ENCODE measurements around the gene PPP1R1B. TPM values are rescaled to one million over a fixed set of nuclear protein-coding genes. Genes with fewer than 3 reads are reported as not detected.

PPP1R1B gene
- total RNA-seq, 1 experiment from 2014 or later: not detected

- Histone ChIP-seq H3K9me3 (no peaks in the 10 kb centered on the region), H3K4me3 (peak overlapping the region; percentile 76), H3K36me3 (peaks cover 3% of the 10 kb centered on the region; the same call in 1 of the 2 replicates), H3K27me3 (no peaks in the 10 kb centered on the region)
- DNase-seq: no peak
Observed at GRCh38 chr17:39636587-39636926, 9.8 kb downstream of the PPP1R1B start.

GRCh38 chr17:39636927-39637736, 10.4 kb downstream of the PPP1R1B start, which contains the start of gene STARD3:
Gene STARD3, plus strand, starts transcription at chr17:39637144. Its CDS starts 16,388 bp downstream, at chr17:39653532.
- Histone ChIP-seq H3K4me3 (peak within 1 kb of the TSS; percentile 76), H3K27me3 (no peaks in the 10 kb centered on the region), H3K9me3 (no peaks in the 10 kb centered on the region), H3K36me3 (peaks cover 3% of the 10 kb centered on the region; the same call in 1 of the 2 replicates)
- DNase-seq: peak; percentile 95

GRCh38 chr17:39638317-39638716, 11.6 kb downstream of the PPP1R1B start:
- Histone ChIP-seq H3K9me3 (no peaks in the 10 kb centered on the region), H3K4me3 (peak overlapping the region; percentile 76), H3K36me3 (peaks cover 3% of the 10 kb centered on the region; the same call in 1 of the 2 replicates), H3K27me3 (no peaks in the 10 kb centered on the region)
- DNase-seq: no peak

- Histone ChIP-seq H3K36me3 (peaks cover 3% of the 10 kb centered on the region; the same call in 1 of the 2 replicates), H3K9me3 (no peaks in the 10 kb centered on the region), H3K27me3 (no peaks in the 10 kb centered on the region), H3K4me3 (no peak overlapping the region)
- DNase-seq: no peak
Observed at GRCh38 chr17:39639043-39639442, 12.3 kb downstream of the PPP1R1B start.

GRCh38 chr17:39639566-39640458, 13.1 kb downstream of the PPP1R1B start:
- H3K4me3 ChIP-seq: no peak overlapping the region
- no peaks in the 10 kb centered on the region for H3K9me3 ChIP-seq
- H3K36me3 ChIP-seq: peaks cover 3% of the 10 kb centered on the region; the same call in 1 of the 2 replicates
- H3K27me3 ChIP-seq: no peaks in the 10 kb centered on the region
- no peak for DNase-seq

GRCh38 chr17:39640591-39641031, 13.9 kb downstream of the PPP1R1B start:
- H3K4me3 ChIP-seq: no peak overlapping the region
- H3K9me3 ChIP-seq: no peaks in the 10 kb centered on the region
- peaks cover 3% of the 10 kb centered on the region; the same call in 1 of the 2 replicates for H3K36me3 ChIP-seq
- no peaks in the 10 kb centered on the region for H3K27me3 ChIP-seq
- DNase-seq: no peak

- H3K36me3 ChIP-seq: peaks cover 3% of the 10 kb centered on the region; the same call in 1 of the 2 replicates
- no peaks in the 10 kb centered on the region for H3K9me3 ChIP-seq
- no peak overlapping the region for H3K4me3 ChIP-seq
- DNase-seq: no peak
- H3K27me3 ChIP-seq: no peaks in the 10 kb centered on the region
Observed at GRCh38 chr17:39641097-39641496, 14.3 kb downstream of the PPP1R1B start.

- DNase-seq: no peak
- H3K36me3 ChIP-seq: peaks cover 3% of the 10 kb centered on the region; the same call in 1 of the 2 replicates
- no peaks in the 10 kb centered on the region for H3K9me3 ChIP-seq
- H3K4me3 ChIP-seq: no peak overlapping the region
- H3K27me3 ChIP-seq: no peaks in the 10 kb centered on the region
Observed at GRCh38 chr17:39641883-39642282, 15.1 kb downstream of the PPP1R1B start.

- Histone ChIP-seq H3K4me3 (no peak overlapping the region), H3K36me3 (peaks cover 3% of the 10 kb centered on the region; the same call in 1 of the 2 replicates), H3K27me3 (no peaks in the 10 kb centered on the region), H3K9me3 (no peaks in the 10 kb centered on the region)
- no peak for DNase-seq
Observed at GRCh38 chr17:39642291-39643074, 15.7 kb downstream of the PPP1R1B start.

- peak; percentile 58 for DNase-seq
- Histone ChIP-seq H3K9me3 (no peaks in the 10 kb centered on the region), H3K36me3 (peaks cover 3% of the 10 kb centered on the region; the same call in 1 of the 2 replicates), H3K27me3 (no peaks in the 10 kb centered on the region), H3K4me3 (no peak overlapping the region)
Observed at GRCh38 chr17:39643271-39643670, 16.5 kb downstream of the PPP1R1B start.

- no peak for DNase-seq
- H3K4me3 ChIP-seq: no peak overlapping the region
- no peaks in the 10 kb centered on the region for H3K9me3 ChIP-seq
- 0 out of 2 replicates have a peak, but pooled peaks cover 3% of the 10 kb centered on the region for H3K36me3 ChIP-seq
- H3K27me3 ChIP-seq: no peaks in the 10 kb centered on the region
Observed at GRCh38 chr17:39647256-39647655, 20.5 kb downstream of the PPP1R1B start.

GRCh38 chr17:39648616-39649366, 22.0 kb downstream of the PPP1R1B start:
- Histone ChIP-seq H3K9me3 (no peaks in the 10 kb centered on the region), H3K27me3 (no peaks in the 10 kb centered on the region), H3K4me3 (no peak overlapping the region), H3K36me3 (peaks cover 7% of the 10 kb centered on the region)
- no peak for DNase-seq

- no peaks in the 10 kb centered on the region for H3K9me3 ChIP-seq
- peaks cover 18% of the 10 kb centered on the region for H3K36me3 ChIP-seq
- H3K27me3 ChIP-seq: no peaks in the 10 kb centered on the region
- H3K4me3 ChIP-seq: no peak overlapping the region
- DNase-seq: no peak
Observed at GRCh38 chr17:39650121-39650579, 23.4 kb downstream of the PPP1R1B start.

GRCh38 chr17:39651923-39652586, 25.3 kb downstream of the PPP1R1B start:
- H3K4me3 ChIP-seq: no peak overlapping the region
- H3K27me3 ChIP-seq: no peaks in the 10 kb centered on the region
- no peaks in the 10 kb centered on the region for H3K9me3 ChIP-seq
- H3K36me3 ChIP-seq: peaks cover 20% of the 10 kb centered on the region
- no peak for DNase-seq
